Loucy (cell line): ENCODE measurements around the gene MCM9.
"Not testable (repeated sequence)": the region's sequence is repeated elsewhere in the genome, so short reads cannot be mapped to it uniquely, and the experiment has no call there.

ENCODE experiments used
- H2AFZ ChIP-seq: fragments of 200-600 bp; sonication (generic); 2 replicates; pipeline ENCODE4 v1.6.0; 2016; ENCODE audit warnings: antibody characterized with exemption, mild to moderate bottlenecking, low read length, moderate library complexity
- H3F3A ChIP-seq: fragments of 200-600 bp; 2 replicates; pipeline ENCODE4 v1.6.0; 2016; ENCODE audit warnings: antibody characterized with exemption, low read depth, mild to moderate bottlenecking
- H3K27me3 ChIP-seq: fragments of 200-600 bp; sonication (generic); 2 replicates; pipeline ENCODE4 v1.6.1; 2014; ENCODE audit warnings: low read length, mild to moderate bottlenecking; ENCODE audit not compliant: insufficient read depth, poor library complexity, severe bottlenecking
- H3K36me3 ChIP-seq: fragments of 200-600 bp; sonication (generic); 2 replicates; pipeline ENCODE4 v1.6.1; 2016; ENCODE audit warnings: low read length; ENCODE audit not compliant: insufficient read depth
- H3K4me1 ChIP-seq: fragments of 200-600 bp; sonication (generic); 2 replicates; pipeline ENCODE4 v1.5.1; 2014; ENCODE audit warnings: low read length, mild to moderate bottlenecking; ENCODE audit not compliant: insufficient read depth, poor library complexity, severe bottlenecking
- H3K4me2 ChIP-seq: fragments of 200-600 bp; sonication (generic); 2 replicates; pipeline ENCODE4 v1.6.0; 2014; ENCODE audit warnings: antibody characterized with exemption, low read length, low read depth, mild to moderate bottlenecking; ENCODE audit not compliant: poor library complexity, severe bottlenecking
- H3K4me3 ChIP-seq: fragments of 200-600 bp; sonication (generic); 2 replicates; pipeline ENCODE4 v1.5.1; 2014; ENCODE audit warnings: low read length, mild to moderate bottlenecking, mixed read lengths; ENCODE audit not compliant: poor library complexity, severe bottlenecking
- H3K79me2 ChIP-seq: fragments of 200-600 bp; sonication (generic); 2 replicates; pipeline ENCODE4 v1.6.1; 2014; ENCODE audit warnings: low read length; ENCODE audit not compliant: insufficient read depth
- H3K9ac ChIP-seq: fragments of 200-600 bp; sonication (generic); 2 replicates; pipeline ENCODE4 v1.6.0; 2014; ENCODE audit warnings: mild to moderate bottlenecking, low read depth, low read length, moderate library complexity; ENCODE audit not compliant: poor library complexity, severe bottlenecking
- H3K9me2 ChIP-seq: fragments of 200-600 bp; sonication (generic); replicated peaks from 2 replicates; pipeline ENCODE4 v1.6.1; 2016; ENCODE audit warnings: low read depth, low read length, mixed read lengths
- H3K9me3 ChIP-seq: fragments of 200-600 bp; sonication (generic); 2 replicates; pipeline ENCODE4 v1.6.1; 2014; ENCODE audit warnings: mild to moderate bottlenecking, antibody characterized with exemption, low read length, low read depth; ENCODE audit not compliant: insufficient read depth
- H4K20me1 ChIP-seq: fragments of 200-600 bp; sonication (generic); 2 replicates; pipeline ENCODE4 v1.6.0; 2014; ENCODE audit warnings: antibody characterized with exemption, low read length, mild to moderate bottlenecking; ENCODE audit not compliant: insufficient read depth, poor library complexity, severe bottlenecking
- EZH2phosphoT487 ChIP-seq: fragments of 200-600 bp; IDR thresholded peaks from 2 replicates; pipeline ENCODE4 v1.6.1; 2018; ENCODE audit warnings: antibody characterized with exemption, mild to moderate bottlenecking, moderate library complexity, borderline replicate concordance
- TF ChIP-seq, protein P1 (sequence below): fragments of 200-600 bp; sonication (generic); conservative IDR thresholded peaks from 2 replicates; pipeline ENCODE4 v1.5.1; 2014; ENCODE audit warnings: mild to moderate bottlenecking, antibody characterized with exemption, low read length

MCM9 gene

DNA sequence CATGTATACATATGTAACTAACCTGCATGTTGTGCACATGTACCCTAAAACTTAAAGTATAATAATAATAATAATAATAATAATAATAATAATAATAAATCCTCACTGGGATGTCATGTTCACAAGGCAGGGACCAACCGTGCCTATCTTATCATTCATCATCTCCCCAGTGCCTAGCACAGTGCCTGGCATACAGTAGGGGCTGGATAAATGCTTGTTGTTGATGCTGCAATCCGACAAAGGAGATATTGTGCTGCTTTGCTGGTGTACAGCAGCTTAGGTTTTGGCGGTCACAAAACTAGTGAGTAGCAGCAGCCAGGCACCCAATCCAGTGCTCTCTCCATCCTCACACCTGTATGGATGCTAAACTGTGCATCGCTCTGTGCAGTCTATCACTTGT is 135.1 kb downstream of the MCM9 start:
- Histone ChIP-seq H4K20me1 (no peaks in the 10 kb centered on the region), H3K36me3 (no peaks in the 10 kb centered on the region), H3K4me1 (peaks cover 5% of the 10 kb centered on the region), H3K9me2 (no peaks in the 10 kb centered on the region), H2AFZ (peak overlapping the region; percentile 95), H3K9me3 (no peaks in the 10 kb centered on the region), H3F3A (no peaks in the 10 kb centered on the region), H3K4me3 (no peak overlapping the region), H3K27me3 (no peaks in the 10 kb centered on the region), H3K4me2 (no peak overlapping the region), H3K79me2 (no peaks in the 10 kb centered on the region), H3K9ac (peak overlapping the region; percentile 14)
- TF ChIP-seq, protein P1, sequence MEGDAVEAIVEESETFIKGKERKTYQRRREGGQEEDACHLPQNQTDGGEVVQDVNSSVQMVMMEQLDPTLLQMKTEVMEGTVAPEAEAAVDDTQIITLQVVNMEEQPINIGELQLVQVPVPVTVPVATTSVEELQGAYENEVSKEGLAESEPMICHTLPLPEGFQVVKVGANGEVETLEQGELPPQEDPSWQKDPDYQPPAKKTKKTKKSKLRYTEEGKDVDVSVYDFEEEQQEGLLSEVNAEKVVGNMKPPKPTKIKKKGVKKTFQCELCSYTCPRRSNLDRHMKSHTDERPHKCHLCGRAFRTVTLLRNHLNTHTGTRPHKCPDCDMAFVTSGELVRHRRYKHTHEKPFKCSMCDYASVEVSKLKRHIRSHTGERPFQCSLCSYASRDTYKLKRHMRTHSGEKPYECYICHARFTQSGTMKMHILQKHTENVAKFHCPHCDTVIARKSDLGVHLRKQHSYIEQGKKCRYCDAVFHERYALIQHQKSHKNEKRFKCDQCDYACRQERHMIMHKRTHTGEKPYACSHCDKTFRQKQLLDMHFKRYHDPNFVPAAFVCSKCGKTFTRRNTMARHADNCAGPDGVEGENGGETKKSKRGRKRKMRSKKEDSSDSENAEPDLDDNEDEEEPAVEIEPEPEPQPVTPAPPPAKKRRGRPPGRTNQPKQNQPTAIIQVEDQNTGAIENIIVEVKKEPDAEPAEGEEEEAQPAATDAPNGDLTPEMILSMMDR, result no peak
- no peak for TF ChIP-seq EZH2phosphoT487

DNA sequence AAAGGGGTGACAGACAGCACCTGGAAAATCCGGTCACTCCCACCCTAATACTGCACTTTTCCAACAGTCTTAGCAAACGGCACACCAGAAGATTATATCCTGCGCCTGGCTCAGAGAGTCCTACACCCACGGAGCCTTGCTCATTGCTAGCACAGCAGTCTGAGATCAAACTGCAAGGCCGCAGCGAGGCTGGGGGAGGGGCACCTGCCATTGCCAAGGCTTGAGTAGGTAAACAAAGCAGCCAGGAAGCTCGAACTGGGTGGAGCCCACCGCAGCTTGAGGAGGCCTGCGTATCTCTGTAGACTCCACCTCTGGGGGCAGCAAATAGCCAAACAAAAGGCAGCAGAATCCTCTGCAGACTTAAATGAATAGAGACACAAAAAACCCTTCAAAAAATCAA is 138.4 kb downstream of the MCM9 start:
- H4K20me1 ChIP-seq, H3K79me2 ChIP-seq, H3K9ac ChIP-seq, H2AFZ ChIP-seq, H3K4me2 ChIP-seq, H3K4me3 ChIP-seq, H3K27me3 ChIP-seq, H3K9me2 ChIP-seq, H3K36me3 ChIP-seq, H3F3A ChIP-seq, H3K9me3 ChIP-seq, H3K4me1 ChIP-seq: not testable (repeated sequence)

DNA sequence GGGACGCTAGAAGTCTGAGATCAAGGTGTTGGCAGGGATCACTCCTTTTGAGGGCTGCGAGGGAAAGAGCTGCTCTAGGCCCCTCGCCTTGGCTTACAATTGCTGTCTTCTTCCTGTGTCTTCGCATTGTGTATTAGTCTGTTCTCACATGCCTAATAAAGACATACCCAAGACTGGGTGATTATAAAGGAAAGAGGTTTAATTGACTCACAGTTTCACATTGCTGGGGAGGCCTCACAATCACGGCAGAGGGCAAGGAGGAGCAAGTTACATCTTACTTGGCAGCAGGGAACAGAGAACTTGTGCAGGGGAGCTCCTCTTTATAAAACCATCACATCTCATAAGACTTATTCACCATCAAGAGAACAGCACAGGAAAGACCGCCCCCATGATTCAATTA is 143.5 kb downstream of the MCM9 start:
- Histone ChIP-seq H3K4me1 (peaks cover 9% of the 10 kb centered on the region), H4K20me1 (no peaks in the 10 kb centered on the region), H3K79me2 (no peaks in the 10 kb centered on the region), H3K36me3 (no peaks in the 10 kb centered on the region), H2AFZ (no peak overlapping the region), H3K9me3 (no peaks in the 10 kb centered on the region), H3K4me2 (no peak overlapping the region), H3F3A (no peaks in the 10 kb centered on the region), H3K4me3 (no peak overlapping the region), H3K9me2 (no peaks in the 10 kb centered on the region), H3K9ac (no peak overlapping the region), H3K27me3 (no peaks in the 10 kb centered on the region)
- no peak for TF ChIP-seq EZH2phosphoT487
- TF ChIP-seq, protein P1, result no peak

DNA sequence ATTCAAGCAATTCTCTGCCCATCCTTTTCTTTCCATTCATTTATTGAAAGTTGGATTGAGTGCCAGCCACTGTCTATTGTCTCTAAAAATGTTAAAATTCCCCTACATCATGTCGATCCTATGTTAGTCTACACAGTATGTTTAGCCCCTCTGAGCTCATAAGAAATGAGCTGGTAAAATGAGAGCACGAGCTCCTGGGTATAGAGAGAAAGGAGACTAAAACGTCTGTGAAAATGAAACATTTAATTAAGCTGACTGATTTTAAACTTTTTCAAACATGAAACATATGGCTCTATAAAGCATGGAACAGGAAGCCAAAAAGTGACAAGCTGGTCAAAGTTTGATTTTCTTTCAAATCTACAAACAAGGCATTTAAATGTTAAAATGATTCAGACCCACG is 145.0 kb downstream of the MCM9 start:
- Histone ChIP-seq H3K9ac (no peak overlapping the region), H3F3A (no peaks in the 10 kb centered on the region), H3K27me3 (no peaks in the 10 kb centered on the region), H3K4me2 (no peak overlapping the region), H3K9me2 (no peaks in the 10 kb centered on the region), H4K20me1 (no peaks in the 10 kb centered on the region), H3K4me3 (no peak overlapping the region), H3K4me1 (peaks cover 9% of the 10 kb centered on the region), H3K79me2 (no peaks in the 10 kb centered on the region), H3K36me3 (no peaks in the 10 kb centered on the region), H2AFZ (no peak overlapping the region), H3K9me3 (no peaks in the 10 kb centered on the region)
- TF ChIP-seq, protein P1, result no peak
- TF ChIP-seq EZH2phosphoT487, result no peak
